Loucy (cell line): Measurements from ENCODE around the gene ABHD12.

ENCODE experiments used
- EZH2phosphoT487 ChIP-seq: fragments of 200-600 bp; IDR thresholded peaks from 2 replicates; pipeline ENCODE4 v1.6.1; 2018; ENCODE audit warnings: antibody characterized with exemption, mild to moderate bottlenecking, moderate library complexity, borderline replicate concordance
- TF ChIP-seq, protein P1 (sequence below): fragments of 200-600 bp; sonication (generic); conservative IDR thresholded peaks from 2 replicates; pipeline ENCODE4 v1.5.1; 2014; ENCODE audit warnings: mild to moderate bottlenecking, antibody characterized with exemption, low read length

DNA sequence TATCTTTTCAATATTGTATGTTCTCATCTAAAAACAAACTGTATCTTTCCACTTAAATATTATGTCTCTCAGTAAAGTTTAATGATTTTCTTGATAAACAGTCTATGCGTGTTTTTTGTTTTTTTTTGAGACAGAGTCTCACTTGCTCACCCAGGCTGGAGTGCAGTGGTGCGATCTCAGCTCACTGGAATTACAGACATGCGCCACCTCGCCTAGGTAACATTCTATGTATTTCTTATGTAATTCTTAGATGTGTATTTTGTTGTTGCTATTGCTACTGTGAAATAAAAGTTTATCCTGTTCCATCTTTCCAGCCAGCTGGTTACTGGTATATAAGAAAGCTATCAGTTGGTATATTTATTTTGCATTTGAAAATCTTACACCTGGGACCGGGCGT lies 29.4 kb downstream of the ABHD12 start:
- TF ChIP-seq, protein P1, sequence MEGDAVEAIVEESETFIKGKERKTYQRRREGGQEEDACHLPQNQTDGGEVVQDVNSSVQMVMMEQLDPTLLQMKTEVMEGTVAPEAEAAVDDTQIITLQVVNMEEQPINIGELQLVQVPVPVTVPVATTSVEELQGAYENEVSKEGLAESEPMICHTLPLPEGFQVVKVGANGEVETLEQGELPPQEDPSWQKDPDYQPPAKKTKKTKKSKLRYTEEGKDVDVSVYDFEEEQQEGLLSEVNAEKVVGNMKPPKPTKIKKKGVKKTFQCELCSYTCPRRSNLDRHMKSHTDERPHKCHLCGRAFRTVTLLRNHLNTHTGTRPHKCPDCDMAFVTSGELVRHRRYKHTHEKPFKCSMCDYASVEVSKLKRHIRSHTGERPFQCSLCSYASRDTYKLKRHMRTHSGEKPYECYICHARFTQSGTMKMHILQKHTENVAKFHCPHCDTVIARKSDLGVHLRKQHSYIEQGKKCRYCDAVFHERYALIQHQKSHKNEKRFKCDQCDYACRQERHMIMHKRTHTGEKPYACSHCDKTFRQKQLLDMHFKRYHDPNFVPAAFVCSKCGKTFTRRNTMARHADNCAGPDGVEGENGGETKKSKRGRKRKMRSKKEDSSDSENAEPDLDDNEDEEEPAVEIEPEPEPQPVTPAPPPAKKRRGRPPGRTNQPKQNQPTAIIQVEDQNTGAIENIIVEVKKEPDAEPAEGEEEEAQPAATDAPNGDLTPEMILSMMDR = no peak
- TF ChIP-seq EZH2phosphoT487 = no peak
